DMS53 treated with DMSO at 0.1 percent for 48 hours (cell line): ENCODE measurements around the gene BABAM2.

ENCODE experiments used
- DNase-seq: peaks from one replicate; lab custom pipeline; 2025; ENCODE audit not compliant: unreplicated experiment; lab: John Stamatoyannopoulos, UW

Gene BABAM2

DNA sequence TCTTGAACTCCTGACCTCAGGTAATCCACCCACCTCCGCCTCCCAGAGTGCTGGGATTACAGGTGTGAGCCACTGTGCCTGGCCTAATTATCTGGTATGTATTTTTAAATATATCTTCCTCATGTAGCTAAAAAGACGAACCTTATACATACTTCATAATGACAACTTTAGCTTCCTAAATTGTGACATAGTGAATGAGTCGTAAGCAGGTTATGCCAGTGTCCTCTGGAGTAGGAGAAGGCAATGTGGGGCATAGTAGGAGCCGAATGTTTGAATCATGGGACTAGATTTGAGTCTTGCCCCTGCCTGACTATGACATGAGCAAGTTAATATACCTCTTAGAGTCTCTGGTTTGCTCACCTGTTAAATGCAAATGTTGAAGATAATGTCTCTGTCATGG lies 406.4 kb downstream of the BABAM2 start:
- DNase-seq = no peak

DNA sequence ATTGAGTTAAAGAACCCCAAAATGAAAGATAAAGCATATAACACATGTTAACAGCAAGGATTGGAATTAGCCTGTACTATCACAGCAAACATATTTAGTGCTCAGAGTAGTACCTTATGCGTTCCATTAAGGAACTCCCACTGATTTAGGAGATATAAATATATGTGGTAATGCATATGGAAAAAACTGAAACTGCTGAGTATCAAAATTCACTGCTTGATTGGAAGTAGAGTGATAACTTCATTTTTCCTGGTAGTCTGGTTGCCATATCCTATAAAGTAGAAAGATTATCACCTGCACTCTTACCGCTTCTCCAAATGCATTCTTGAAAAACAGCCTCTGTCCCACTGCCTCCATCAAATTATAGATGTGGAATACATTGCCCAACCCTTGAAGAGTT lies 407.0 kb downstream of the BABAM2 start:
- no peak for DNase-seq

DNA sequence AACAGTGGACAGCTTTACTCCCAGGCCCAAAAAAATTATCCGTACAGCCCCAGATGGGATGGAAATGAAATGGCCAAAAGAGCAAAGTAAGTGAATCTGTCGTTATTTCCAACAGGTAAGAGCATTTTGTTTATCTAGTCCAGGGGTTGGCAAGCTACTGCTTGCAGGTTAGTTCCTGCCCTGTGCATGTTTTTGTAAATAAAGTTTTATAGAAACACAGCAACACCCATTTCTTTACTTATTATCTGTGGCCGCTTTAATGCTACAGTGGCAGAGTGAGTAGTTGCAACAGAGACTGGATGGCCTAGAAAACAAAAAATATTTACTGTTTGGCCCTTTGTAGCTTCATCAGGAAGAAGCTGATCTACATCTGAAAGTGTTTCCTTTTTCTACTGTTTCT lies 407.9 kb downstream of the BABAM2 start:
- DNase-seq = no peak

DNA sequence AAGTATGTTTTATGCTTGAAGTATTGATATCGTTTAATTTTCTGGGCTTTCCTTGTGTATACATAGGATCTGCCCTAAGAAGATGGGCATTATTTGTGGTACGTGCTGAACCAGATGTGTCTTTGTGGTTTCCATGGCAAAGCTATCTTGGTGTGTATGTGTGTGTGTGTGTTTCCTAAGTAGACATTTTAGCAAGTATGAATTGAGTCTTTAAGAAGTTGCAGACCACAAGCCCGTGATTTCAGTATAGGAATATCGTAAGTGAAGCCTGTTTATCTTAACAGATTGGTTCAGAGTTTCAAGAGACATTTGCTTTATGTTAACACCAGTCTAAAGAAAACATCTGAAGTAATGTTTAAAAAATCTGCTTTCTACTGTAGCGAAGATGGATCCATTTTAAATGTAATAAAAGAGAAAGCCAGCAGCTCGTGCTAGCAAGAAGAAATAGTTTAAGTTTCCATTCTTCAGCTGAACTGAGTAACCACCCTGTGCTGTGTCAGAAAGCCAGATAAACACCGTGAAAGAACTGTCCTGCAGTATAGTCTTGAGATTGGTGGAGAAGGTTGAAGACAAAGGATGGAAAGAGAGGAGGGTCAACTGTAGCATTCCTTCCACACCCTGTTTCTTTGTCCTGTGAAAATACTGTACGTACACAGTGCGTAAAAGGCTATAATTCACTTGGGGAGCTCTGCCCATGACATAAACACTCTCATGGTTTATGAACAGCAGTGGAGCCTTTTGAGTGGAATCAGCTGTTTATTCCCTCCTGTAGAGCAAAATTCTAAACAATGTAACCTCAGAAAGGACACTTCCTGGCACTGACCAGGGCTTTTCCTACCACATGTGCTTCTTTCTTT lies 410.2 kb downstream of the BABAM2 start:
- no peak for DNase-seq

DNA sequence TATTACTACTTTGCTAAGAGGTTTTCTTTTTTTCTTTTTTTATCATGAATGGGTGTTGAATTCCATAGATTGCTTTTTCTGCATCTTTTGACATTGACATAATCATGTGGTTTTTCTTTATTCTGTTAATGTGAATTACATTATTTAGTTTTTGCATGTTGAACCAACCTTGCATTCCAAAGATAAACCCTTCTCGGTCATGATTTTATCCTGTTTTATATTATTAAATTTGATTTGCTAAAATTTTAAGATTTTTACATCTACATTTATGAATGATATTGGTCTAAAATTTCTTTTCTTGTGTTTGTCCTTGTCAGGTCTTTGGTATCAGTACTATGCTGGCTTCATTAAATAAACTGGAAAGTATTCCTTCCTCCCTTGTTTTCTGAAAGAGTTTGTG lies 414.7 kb downstream of the BABAM2 start:
- no peak for DNase-seq

DNA sequence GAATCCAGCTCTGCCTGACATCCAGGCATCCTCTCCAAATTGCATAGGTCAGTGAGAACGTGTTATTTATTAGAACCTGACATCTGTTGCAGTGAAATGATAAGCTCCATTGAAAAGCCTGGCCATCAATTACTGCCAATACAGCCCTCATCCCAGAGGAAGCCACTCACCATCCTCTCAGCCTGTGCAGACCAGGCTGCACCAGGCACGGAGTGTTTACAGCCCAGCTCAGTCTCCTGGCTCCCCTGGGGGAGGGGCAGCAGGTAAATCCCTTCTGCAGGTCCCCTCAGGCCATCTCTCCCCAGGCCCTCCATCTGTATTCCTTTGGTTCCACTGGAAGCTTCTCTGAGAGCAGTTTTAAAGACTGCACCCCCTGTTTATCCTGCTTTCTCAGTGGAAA lies 419.6 kb downstream of the BABAM2 start:
- no peak for DNase-seq

DNA sequence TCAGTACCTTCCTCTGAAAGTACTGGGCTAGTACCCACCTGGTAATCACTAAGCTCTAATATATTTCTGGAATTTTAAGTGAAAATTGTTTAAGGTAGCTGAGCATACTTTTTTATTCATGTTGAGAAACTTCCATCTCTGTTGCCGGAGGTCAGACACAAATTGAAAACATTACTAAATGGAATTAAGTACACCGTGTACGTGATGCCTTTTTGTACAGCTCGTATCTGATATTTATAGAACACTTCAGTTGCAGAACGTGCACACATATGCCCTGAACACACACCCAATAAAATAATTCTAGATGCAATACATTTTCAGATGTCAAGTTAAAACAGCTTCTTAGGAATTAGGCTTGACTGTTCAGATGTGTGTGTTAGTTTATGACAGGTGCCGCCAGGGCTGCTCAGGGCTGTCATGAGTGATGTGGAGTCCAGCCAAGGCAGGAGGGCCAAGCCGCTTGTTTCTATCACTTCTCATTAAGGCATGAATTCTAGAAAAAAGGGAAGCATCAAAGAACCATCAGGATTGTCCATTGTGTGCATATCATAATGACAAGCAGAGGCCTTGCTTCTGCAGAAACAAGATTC lies 421.2 kb downstream of the BABAM2 start:
- DNase-seq = no peak

DNA sequence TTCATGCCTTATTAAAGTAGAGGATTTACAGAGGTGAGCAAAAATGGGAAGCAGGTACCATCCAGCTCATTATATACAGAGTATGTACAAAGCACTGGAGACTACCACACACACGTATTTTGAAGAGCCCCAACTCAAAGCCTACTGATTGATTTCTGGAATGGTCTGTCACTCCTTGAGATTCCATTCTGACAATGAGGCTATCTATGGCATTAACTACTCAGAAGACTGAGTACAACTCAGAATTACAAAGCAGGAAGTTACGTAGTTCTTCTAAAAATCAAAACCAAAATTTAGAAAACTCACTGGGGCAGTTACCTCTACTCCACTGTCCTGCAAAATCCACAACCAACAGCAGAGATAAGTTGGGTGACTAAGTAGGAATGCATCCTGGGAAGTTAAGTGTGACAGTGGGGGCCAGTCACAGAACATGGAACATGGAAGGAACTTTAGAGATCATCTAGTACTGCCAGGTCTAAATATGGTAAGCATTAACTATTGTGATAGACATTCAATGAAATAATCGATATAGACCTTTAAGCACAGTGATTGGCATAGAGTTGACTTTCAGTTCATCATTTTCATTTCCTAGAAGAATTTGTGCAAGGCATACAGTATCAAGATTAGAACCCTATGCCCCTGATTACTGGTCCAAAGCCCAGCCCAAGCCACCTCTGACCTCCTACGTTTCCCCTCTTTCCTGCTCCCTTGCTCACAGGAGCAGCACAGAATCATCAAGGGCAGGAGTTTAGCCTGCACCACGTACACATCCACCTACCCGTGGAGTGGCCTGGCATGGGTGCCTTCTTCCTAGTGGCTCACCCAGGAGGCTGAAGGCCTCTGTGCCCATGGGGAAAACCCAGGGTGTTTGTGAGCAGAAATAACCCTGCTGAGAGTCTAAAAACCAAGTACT lies 422.0 kb downstream of the BABAM2 start:
- no peak for DNase-seq

DNA sequence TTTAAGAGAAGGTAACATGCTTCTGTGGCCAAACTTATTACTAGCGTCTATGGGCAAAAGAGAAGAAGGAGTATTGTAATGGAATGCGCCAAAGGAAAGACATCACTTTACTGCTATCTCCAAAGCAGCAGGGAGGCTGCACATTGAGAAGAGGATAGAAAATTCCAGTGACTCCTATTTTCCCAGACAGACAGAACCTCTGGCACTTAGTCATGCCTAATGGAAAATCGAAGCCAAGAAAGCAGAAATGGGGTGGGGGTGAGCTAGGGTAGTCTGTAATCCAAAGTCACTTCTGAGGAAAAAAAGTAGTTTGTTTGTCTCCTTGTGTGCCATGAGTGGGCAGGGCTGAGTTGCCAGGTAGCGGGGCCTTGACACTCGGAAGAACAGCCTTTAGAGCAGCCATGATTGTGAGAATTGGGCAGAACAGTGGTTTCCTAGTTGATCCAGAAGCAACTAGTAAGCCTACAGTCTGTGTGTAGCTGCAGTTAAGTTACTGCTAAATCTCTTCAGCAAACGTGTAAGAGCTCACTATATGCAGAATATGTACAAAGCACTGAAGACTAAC lies 422.8 kb downstream of the BABAM2 start:
- DNase-seq = no peak

DNA sequence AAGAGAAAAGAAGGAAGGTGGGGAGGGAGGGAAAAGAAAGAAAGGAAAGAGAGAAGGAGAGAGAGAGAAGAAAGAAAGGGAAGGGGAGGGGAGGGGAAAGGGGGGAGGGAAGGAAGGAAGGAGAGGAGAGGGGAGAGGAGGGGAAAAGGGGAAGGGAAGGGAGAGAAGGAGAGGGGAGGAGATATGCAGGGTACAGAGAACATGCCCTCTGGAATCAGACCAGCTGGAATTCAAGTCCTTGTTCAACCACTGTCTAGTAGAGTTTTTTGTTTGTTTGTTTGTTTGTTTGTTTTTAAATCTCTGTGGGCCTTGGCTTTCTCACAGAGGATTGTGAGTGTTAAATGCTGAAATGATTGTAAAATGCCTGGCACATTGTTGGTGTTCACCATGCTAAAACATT lies 424.4 kb downstream of the BABAM2 start:
- DNase-seq = no peak

DNA sequence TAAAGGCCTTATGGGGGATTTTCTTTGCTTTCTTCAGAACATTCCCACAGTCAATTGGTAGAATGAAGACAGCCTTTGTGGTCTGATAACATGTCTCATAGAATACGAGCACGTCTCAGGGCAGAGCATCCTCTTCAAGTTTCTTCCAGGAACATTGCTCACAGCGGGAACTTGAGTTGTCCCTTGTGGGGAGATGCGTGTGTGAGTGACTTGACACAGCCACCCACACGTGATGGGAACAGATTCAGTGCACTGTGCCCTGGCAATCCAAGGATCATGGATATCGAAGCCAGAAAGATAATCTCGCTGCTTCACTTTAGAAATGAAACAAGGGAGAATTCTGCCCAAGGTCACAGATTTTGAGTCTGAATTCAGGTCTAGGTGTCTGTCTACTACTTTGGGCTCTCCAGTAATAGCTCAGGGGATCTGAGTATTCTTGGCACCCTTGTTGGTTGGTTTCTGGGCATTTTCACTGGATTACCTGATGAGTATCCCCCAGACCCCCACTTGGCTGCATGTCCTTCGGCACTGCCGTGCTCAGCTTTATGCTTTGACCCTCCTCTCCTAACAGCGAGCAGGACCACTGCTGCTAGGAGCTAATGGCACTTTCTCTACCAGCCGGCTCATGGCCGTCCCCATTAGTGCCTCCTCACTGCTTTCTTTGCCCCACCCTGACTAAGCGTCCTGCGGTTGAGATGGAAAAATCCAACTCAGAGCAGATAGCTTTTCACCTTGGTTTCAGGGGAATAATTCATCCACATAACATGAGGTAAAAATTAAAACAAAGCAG lies 426.2 kb downstream of the BABAM2 start:
- DNase-seq = no peak

DNA sequence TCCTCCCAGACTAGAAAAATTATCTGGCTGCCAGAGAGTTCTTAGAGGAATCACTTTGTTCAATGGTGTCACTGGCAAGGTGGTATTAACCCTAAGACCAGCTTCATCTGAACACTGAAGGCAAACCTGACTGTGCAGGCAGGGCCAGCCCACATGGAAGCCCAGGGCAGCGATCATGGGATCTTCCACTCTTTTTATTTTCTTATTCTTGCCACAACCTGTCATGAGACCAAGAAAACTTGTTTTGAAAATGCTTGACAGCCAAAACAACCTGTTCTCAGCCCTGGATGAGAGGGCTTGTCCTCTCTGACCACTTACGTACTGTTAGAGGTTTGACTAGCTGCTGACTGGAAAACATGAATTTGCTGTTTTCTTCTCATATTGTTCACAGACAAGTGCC lies 426.9 kb downstream of the BABAM2 start:
- DNase-seq = no peak

DNA sequence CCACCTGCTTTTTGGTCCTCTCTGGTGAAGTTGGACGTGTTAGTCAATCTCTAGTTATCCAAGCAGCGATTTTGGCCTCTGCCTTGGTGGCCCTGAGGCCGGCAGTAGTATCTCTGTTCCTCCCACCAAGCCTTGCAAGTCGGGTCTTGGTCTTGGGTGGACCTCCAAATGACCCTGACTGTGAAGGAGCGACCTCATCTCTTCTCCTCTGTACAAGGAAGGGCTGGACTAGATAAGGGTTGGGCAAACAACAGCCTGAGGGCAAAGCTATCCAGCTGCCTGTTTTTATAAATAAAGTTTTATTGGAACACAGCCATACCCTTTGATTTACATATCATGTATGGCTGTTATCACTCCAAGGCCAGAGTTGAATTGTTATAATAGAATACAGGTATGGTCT lies 427.5 kb downstream of the BABAM2 start:
- no peak for DNase-seq

DNA sequence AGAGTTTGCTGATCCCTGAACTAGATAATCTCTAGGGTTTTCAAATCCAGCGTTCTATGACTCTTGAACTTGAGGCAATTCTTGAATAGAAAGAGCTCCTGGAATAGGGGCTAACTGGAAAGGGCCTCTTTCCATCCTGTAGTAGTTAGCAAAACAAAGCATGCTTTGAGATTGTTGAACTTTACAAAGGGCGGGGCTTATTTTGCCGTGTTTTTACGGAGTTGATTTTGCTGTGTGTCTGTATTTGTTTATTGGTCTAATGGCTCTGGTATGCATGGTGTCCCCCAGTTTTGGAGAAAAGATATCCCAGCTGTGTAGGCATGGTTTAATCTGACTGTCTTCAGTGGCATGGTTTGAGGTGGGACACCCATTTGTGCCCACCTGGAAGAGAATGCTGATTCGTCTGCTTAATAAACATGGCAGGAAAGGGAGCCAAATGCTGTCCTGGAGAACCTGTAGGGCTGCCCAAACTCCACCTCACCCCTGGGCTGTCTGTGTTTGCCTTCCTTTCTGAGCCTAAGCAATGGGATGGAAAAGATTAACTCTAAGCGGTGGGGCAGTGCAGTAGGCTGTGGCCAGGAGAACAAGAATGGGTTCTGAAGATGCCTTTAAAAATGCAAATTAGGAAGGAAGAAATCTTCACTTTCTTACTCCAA lies 428.1 kb downstream of the BABAM2 start:
- DNase-seq = no peak

DNA sequence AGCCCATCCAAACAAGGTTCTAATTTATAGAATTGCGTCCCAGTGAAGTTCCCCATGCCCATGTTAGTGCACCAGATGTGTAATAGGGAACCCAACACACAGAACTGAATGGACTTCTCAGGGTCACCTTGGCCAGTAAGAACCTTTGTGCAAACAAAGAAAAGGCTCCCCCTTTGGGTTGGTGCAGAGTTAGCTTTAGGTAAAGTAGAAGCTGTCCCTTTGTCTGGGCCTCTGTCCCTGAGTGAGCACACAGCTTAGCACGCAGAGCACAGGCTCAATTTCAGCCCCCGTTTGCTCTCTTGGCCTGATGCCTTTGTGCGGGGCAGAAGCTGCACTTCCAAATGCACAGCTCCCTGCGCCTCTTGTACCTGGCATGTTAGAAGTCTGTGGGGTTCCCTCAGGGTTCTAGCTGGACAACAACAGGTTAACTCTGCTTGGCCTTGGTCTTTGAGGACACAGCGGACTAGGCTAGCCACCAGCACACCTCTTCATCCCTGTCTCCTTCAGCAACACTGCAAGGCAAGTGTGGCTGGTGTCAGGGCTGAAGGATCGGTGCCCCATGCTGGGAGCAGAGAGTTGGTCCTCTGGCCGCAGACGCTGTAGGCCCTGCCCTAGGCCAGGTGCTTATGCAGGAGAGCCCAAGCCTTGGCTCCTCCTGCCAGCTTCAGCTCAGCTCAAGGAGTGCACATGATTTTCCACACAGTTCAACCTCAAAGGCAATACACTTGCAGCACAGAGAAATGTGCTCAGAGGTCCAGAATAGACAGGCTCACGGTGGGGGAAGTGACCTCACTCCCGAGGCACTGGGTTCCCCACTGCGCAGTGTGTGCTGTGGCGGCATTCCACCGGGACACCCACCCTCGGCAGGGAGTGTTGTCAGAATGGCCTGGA lies 428.8 kb downstream of the BABAM2 start:
- DNase-seq = no peak

DNA sequence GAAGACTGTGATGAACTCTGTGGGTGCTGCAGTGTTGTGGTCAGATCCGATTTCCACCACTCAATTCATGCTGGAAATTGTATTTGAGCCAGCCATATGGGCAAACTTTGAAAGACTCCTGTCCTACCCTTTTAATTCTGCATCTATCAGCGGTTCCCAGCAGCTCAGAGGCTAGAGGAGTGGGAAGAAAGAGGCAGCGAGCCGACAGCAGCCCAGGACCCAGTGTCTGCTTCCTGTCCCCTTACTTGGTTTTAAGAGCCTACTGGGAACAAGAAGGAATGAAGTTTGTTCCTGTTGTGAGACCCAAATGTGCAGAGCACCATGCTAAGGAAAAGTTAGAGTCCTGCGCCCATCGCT lies 429.5 kb downstream of the BABAM2 start:
- DNase-seq = no peak

DNA sequence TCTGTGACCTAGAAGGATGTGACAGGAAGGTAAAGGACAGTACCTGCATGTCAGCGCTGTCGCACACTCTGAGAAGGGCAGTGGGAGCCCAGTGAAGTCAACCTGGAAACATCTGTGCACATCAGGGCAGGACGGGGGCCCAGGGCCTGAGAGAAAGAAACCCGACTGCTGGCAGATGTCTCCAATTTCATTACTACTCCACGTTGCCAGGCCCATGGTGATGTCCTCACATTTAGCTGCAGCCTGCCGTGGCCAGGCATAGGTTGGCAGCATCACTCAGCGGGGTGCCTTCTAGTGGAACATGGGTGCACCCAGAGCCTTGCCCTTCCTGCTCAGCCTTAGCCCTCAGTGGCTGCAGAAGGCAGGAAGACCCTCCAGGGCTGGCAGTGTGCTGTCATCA lies 429.8 kb downstream of the BABAM2 start:
- DNase-seq = no peak

DNA sequence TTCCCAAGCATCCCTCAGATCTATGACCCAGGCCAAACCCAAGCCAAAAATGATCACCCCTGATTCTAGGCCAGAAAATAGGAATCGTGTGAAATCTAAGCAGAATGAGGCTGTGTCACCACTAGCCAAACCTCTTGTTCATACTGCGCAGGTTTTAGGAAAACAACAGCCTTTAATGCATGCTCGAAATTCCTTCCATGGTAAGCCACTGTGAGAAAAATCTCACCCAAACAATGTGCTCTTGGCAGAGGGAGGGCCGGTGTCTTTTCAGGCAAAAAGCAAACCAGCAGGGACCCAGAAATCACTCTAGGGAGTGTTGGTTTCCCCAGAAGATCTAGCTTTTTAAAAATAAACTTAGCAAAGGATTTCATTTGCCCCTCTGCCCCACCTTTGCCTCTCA lies 430.9 kb downstream of the BABAM2 start:
- no peak for DNase-seq

DNA sequence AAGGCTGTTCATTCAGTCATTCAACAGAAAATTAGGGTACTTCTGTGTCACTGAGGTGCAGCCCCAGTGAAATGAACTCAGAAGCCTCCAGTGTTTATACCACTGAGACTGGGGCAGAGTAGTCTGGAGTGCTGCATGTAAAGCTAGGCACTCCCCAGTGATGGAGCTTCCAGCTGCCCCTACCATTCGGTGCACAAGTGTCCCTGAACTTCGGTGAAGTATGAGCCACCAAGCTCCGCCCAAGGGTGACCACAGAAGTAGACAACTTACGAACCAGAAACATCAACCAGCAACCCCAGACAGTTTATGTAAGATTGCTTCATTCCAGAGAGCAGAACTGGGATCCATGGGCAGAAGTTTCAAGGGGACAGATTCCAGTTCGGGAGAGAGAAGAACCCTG lies 431.5 kb downstream of the BABAM2 start:
- no peak for DNase-seq
